ENCODE data around the gene KCNB1.
"Not testable (repeated sequence)": the region's sequence is repeated elsewhere in the genome, so short reads cannot be mapped to it uniquely, and the experiment has no call there.

Gene KCNB1

DNA sequence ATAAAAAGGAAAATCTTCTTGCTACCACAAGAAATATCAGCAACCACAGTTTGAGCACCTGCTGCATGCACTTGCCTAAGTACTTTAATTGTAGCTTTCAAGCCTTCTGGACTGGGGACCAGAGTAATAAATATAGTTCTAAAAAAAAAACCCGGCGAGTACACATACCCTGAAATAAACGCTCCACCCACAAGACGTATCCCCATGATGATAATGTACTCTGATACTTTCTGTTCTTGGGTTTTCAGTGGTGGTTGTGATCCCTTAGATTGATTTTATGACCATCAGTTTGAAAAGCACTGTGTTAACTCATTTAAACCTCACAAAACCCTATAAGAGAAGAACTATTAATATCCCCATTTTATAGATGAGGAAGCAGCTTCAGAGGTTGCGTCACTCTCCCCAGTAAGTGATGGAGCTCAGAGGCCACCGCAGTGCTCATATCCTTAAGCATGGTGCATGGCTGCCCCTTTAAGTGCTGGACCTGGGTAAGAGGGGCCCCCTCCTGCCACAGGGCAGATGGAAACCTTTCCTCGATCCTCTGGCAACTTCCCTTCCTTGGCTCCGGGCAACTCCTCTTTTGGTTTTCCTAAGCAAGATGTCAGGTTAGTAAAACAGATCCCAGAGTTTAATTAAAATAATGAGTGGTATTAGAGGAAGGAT lies 67.3 kb downstream of the KCNB1 start:
- DNase-seq (ENCODE audit: insufficient read length) (no peak), FAIRE-seq (no peak)
- TF ChIP-seq TAF1 (IDR thresholded peaks at IDR 0.05; ENCODE audit: borderline replicate concordance, low read depth, low read length) (no peak), POLR2A (IDR thresholded peaks at IDR 0.05; ENCODE audit: low read depth, low read length) (no peak)

DNA sequence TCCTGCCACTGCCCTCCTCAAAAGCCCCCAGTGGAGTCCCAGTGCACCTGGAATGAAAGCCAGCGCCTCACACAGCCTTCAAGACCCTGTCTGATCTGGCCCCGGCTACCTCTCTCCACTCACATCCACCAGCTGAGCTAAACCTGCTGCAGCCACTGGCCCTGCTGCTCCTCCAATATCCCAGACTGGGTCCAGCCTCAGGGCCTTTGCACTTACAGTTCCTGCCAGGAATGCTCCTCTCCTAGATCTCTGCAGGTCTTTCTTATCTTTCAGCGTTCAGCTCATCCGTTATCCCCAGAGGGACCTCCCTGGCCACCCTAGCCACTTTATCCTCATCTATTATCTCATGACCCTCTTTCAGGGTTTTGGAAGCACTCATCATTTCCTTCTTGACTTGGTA lies 68.8 kb downstream of the KCNB1 start:
- DNase-seq (ENCODE audit: insufficient read length) (no peak), FAIRE-seq (no peak)

DNA sequence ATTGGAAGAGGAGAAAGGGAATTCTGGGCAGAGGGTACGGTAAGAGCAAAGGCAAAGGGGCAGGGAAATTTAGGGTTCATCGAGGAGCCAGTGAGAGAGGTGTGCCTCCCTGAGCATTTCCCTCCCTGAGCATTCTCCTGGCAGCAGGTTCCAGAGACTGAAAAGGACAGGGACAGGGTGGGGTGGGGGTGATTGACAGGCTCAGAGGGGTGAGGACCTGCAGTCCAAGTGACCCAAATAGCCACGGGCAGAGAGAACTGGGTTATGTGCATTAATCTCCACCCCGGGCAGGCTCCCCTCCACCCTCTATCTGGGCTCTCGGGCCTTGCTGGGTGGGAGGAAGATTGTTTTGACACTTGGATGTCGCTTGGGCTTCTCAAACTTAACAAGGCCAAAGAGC lies 69.5 kb downstream of the KCNB1 start:
- no peak for TF ChIP-seq TAF1 (IDR thresholded peaks at IDR 0.05; ENCODE audit: borderline replicate concordance, low read depth, low read length)
- no peak for TF ChIP-seq POLR2A (IDR thresholded peaks at IDR 0.05; ENCODE audit: low read depth, low read length)
- no peak for TF ChIP-seq POLR2AphosphoS5 (IDR thresholded peaks at IDR 0.05; ENCODE audit: low read depth, low read length)
- DNase-seq (ENCODE audit: insufficient read length) (no peak), FAIRE-seq (no peak)

More for the DNA sequence above, 68.8 kb downstream of the KCNB1 start:
- TF ChIP-seq TAF1 (IDR thresholded peaks at IDR 0.05; ENCODE audit: borderline replicate concordance, low read depth, low read length) (no peak), POLR2AphosphoS5 (IDR thresholded peaks at IDR 0.05; ENCODE audit: low read depth, low read length) (no peak), POLR2A (IDR thresholded peaks at IDR 0.05; ENCODE audit: low read depth, low read length) (no peak)

DNA sequence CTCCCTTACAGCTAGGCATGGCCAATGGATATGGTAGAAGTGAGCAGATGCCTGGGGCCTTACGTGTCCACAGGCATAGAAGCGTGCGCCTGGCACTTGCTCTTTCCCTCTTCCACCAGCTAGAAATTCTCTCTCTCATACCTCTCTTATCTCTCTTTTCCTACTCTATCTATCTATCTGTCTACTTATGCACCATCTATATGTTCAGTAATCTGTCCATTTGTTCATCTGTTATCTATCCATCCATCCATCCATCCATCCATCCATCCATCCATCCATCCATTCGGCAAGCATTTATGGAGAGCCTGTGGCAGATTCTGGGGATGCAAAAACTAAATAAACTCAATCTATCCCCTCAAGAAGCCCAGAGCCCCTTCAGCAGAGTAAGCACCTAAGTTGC lies 70.2 kb downstream of the KCNB1 start:
- no peak for FAIRE-seq
- no peak for DNase-seq (ENCODE audit: insufficient read length)
- TF ChIP-seq POLR2A (IDR thresholded peaks at IDR 0.05; ENCODE audit: low read depth, low read length) (no peak), POLR2AphosphoS5 (IDR thresholded peaks at IDR 0.05; ENCODE audit: low read depth, low read length) (no peak), TAF1 (IDR thresholded peaks at IDR 0.05; ENCODE audit: borderline replicate concordance, low read depth, low read length) (no peak)

DNA sequence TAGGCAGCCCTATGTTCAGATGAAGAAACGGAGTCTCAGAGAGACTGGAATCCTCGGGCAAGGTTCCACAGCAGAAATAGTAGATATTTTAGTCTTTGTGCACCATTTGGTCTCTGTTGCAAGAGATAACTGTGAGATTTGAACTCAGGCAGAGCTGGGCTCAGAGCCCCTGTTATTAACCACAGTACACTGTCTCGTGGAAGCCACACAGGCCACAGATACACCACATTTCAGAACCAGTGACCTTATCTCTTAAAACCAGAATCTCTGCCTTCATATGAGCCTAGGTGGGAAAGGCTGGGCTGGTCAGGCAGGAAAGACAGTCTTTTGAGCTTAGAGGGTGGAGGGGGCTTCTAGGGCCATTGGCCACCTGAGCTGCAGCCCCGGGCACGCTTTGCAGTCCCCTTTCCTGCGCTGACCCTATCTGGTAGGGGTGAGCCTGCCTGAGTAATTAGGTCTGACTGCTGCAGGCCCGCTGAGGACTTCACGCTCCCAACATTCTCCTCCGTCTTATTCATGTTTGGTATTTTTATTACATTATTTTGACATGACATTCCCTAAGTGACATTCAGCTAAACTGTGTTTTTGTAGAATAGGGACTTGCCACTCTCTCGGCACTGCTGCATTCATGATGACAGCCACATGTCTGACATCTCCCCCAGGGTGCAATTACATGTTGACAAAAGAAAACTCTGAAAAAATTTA lies 71.1 kb downstream of the KCNB1 start:
- FAIRE-seq (no peak), DNase-seq (ENCODE audit: insufficient read length) (no peak)
- TF ChIP-seq TAF1 (IDR thresholded peaks at IDR 0.05; ENCODE audit: borderline replicate concordance, low read depth, low read length) (no peak), POLR2AphosphoS5 (IDR thresholded peaks at IDR 0.05; ENCODE audit: low read depth, low read length) (no peak), POLR2A (IDR thresholded peaks at IDR 0.05; ENCODE audit: low read depth, low read length) (no peak)

DNA sequence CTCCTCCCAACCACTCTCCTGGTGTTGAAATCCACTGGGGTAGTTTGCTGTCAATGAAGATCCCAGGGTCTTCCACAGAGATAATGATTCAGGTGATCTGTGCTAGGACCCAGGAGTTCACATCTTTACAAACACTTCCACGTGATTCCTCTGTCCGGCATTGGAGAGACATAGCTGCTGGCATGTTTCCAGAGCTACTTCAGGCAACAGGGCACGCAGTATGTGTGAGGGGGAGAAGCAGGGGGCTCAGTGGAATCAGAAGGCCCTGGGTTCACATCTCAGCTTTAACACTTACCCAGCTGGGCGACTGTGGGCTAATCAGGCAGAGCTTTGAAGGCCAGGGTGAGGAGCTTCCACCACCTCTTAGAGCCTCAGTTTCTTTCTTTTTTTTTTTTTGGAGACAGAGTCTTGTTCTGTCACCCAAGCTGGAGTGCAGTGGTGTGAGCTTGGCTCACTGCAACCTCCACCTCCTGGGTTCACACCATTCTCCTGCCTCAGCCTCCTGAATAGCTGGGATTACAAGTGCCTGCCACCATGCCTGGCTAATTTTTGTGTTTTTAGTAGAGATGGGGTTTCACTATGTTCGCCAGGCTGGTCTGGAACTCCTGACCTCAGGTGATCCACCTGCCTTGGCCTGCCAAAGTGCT lies 72.4 kb downstream of the KCNB1 start:
- DNase-seq (ENCODE audit: insufficient read length); FAIRE-seq: not testable (repeated sequence)

DNA sequence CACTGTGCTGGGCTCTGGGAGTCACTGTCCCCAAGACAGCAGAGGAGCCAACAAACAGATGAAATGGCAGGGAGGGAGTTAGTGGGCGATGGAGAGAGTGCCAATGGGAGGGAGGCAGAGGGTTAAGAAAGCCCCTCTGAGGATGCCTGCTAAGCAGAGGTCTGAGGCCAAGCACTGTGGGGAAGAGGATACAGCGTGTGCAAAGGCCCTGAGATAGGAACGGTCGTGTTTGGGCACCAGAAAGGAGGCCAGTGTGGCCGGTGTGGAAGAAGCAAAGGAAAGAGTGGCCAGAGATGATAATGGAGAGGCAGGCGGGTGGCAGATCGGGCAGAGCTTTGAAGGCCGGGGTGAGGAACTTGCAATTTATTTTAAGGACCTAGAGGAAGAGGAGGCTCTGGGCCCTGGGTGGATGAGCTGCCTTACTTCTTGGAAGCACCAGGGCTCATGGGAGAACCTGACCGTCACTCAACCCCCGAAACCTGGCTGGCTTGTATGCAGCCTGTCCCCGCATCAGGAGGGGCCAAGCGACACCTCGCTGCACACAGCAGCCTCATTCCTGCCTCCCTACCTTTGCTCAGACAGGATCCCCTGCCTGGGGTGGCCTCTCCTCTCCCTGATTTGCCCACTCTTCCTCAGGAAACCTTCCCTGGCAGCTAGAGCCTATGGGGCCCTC lies 73.0 kb downstream of the KCNB1 start:
- FAIRE-seq = no peak
- TF ChIP-seq TAF1 (IDR thresholded peaks at IDR 0.05; ENCODE audit: borderline replicate concordance, low read depth, low read length) = no peak
- no peak for TF ChIP-seq POLR2AphosphoS5 (IDR thresholded peaks at IDR 0.05; ENCODE audit: low read depth, low read length)
- no peak for TF ChIP-seq POLR2A (IDR thresholded peaks at IDR 0.05; ENCODE audit: low read depth, low read length)
- DNase-seq (ENCODE audit: insufficient read length) = no peak

DNA sequence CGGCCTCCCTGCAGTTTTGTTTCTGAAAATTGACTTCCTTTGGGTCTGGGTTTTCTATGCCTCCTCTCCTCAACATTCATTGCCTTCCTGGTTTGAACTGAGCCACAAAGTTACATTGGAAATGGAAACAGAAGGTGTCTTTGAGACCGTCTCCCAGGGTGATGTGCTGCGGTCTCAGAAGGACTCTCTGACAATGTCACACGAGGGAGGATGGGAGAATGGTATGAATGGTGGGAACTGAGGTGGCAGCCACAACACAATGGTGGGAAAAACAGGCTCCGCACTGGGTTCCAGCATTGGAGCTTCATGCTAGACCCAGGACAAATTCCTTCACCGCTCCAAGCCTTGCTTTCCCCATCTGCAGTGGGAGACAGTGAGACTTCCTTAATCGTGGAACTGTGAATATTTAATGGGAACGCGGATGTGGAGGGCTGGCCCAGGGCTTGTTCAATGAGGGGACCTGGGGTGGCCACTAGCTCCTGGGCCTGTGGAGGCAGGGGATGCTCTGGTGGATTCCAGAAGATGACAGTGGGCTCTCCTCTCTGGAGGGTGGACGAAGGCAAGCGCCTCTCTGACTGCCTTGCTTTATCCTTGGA lies 73.9 kb downstream of the KCNB1 start:
- TF ChIP-seq POLR2AphosphoS5 (IDR thresholded peaks at IDR 0.05; ENCODE audit: low read depth, low read length) = no peak
- TF ChIP-seq TAF1 (IDR thresholded peaks at IDR 0.05; ENCODE audit: borderline replicate concordance, low read depth, low read length) = no peak
- no peak for TF ChIP-seq POLR2A (IDR thresholded peaks at IDR 0.05; ENCODE audit: low read depth, low read length)
- no peak for DNase-seq (ENCODE audit: insufficient read length)
- FAIRE-seq = no peak

DNA sequence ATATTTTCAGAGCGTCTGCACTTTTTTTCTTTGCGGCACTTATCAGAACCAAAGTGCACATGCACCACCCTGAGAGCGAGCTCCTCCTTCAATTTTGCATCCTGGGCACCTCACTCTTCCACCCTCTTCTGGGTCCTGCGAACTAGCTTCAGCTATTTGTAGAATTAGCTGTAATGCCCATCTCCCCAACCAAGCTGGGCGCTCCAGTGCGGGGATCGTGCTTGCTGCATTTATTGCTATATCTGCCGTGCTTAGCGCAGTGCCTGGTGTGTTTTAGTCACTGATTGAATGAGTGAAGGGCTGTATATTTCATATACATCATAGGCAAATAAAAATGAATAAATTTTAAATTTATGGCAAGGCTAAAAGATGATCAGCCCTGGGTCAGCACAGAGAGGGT lies 75.8 kb downstream of the KCNB1 start:
- DNase-seq (ENCODE audit: insufficient read length) = no peak
- FAIRE-seq = no peak
- TF ChIP-seq POLR2AphosphoS5 (IDR thresholded peaks at IDR 0.05; ENCODE audit: low read depth, low read length) (no peak), POLR2A (IDR thresholded peaks at IDR 0.05; ENCODE audit: low read depth, low read length) (no peak), TAF1 (IDR thresholded peaks at IDR 0.05; ENCODE audit: borderline replicate concordance, low read depth, low read length) (no peak)

DNA sequence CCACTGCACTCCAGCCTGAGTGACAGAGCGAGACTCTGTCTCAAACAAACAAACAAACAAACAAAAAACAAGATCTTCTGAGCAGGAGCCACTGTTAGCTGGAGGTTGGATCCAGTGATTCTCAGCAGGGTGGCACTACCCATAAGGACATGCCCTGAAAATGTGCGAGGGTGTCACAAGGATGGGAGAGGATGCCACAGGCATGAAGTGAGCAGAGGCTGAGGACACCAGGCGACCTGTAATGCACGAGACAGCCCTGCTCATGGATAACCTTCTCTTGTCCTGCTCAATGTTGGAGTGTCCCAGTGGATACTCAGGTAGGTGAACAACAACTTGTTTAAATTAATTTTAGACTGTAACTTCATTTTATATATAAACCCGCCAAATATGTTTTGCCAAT lies 76.8 kb downstream of the KCNB1 start:
- FAIRE-seq (no peak), DNase-seq (ENCODE audit: insufficient read length) (no peak)
- TF ChIP-seq POLR2AphosphoS5 (IDR thresholded peaks at IDR 0.05; ENCODE audit: low read depth, low read length) = no peak
- no peak for TF ChIP-seq POLR2A (IDR thresholded peaks at IDR 0.05; ENCODE audit: low read depth, low read length)
- TF ChIP-seq TAF1 (IDR thresholded peaks at IDR 0.05; ENCODE audit: borderline replicate concordance, low read depth, low read length) = no peak

DNA sequence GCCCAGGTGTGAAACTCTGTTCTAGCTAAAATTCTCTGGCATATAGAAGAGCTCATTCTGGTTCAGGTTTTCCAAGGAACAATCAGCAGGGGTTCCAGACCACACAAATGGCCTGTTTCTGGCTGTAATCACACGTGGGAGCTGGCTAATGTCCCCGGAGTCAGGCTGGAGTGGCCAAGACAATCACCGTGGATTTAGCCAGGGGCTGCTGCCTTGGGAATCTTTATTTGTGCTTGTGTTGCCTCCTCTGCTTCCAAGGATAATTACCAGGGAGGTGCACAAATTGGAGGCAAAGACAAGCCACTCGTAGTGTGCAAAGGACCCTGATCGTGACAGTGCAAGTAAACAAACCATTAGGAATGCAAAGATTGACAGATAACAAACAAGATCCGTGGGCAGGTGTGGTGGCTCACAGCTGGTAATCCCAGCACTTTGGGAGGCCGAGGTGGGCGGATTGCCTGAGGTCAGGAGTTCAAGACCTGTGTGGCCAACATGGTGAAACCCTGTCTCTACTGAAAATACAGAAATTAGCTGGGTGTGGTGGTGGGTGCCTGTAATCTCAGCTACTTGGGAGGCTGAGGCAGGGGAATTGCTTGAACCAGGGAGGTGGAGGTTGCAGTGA lies 77.3 kb downstream of the KCNB1 start:
- FAIRE-seq (no peak), DNase-seq (ENCODE audit: insufficient read length) (no peak)
- TF ChIP-seq TAF1 (IDR thresholded peaks at IDR 0.05; ENCODE audit: borderline replicate concordance, low read depth, low read length) (no peak), POLR2AphosphoS5 (IDR thresholded peaks at IDR 0.05; ENCODE audit: low read depth, low read length) (no peak), POLR2A (IDR thresholded peaks at IDR 0.05; ENCODE audit: low read depth, low read length) (no peak)
